ENCODE results near the gene NXT2.
A peak's percentile ranks its signal among the peaks of the same experiment; 100 is the strongest.
"Not testable (repeated sequence)": the region's sequence is repeated elsewhere in the genome, so short reads cannot be mapped to it uniquely, and the experiment has no call there.

The NXT2 gene

GRCh38 chrX:109535578-109535977 lies 1.1 kb upstream of the NXT2 start:
- Histone ChIP-seq H3K27ac (ENCODE audit: low read length) (no peak overlapping the region), H3K9me3 (ENCODE audit: control insufficient read depth, insufficient read depth, low read length) (no peaks in the 10 kb centered on the region), H3K4me3 (ENCODE audit: low read length) (no peak overlapping the region), H3K27me3 (ENCODE audit: control insufficient read depth, insufficient read depth, low read length) (no peaks in the 10 kb centered on the region), H3K4me1 (ENCODE audit: control insufficient read depth, insufficient read depth, low read length) (no peaks in the 10 kb centered on the region), H3K36me3 (ENCODE audit: control insufficient read depth, insufficient read depth, low read length) (no peaks in the 10 kb centered on the region)
- no peak for DNase-seq (ENCODE audit: low read depth, low spot score)
- 100% methylated on average over 2 of the region's 8 CpGs for WGBS (ENCODE audit: insufficient coverage, insufficient read length)

GRCh38 chrX:109537324-109537665 lies 651 bp downstream of the NXT2 start:
- Histone ChIP-seq H3K9me3 (ENCODE audit: control insufficient read depth, insufficient read depth, low read length) (no peaks in the 10 kb centered on the region), H3K4me1 (ENCODE audit: control insufficient read depth, insufficient read depth, low read length) (no peaks in the 10 kb centered on the region), H3K36me3 (ENCODE audit: control insufficient read depth, insufficient read depth, low read length) (no peaks in the 10 kb centered on the region), H3K27ac (ENCODE audit: low read length) (no peak overlapping the region), H3K27me3 (ENCODE audit: control insufficient read depth, insufficient read depth, low read length) (no peaks in the 10 kb centered on the region), H3K4me3 (ENCODE audit: low read length) (peak overlapping the region; percentile 67; the same call in 1 of the 2 replicates)
- no peak for DNase-seq (ENCODE audit: low read depth, low spot score)
- WGBS (ENCODE audit: insufficient coverage, insufficient read length) = no CpG with 5 or more reads among the region's 10 CpGs

GRCh38 chrX:109539007-109539406 lies 2.4 kb downstream of the NXT2 start:
- H3K4me1 ChIP-seq (ENCODE audit: control insufficient read depth, insufficient read depth, low read length); DNase-seq (ENCODE audit: low read depth, low spot score); H3K4me3 ChIP-seq (ENCODE audit: low read length); H3K36me3 ChIP-seq (ENCODE audit: control insufficient read depth, insufficient read depth, low read length); H3K9me3 ChIP-seq (ENCODE audit: control insufficient read depth, insufficient read depth, low read length); H3K27ac ChIP-seq (ENCODE audit: low read length); H3K27me3 ChIP-seq (ENCODE audit: control insufficient read depth, insufficient read depth, low read length): not testable (repeated sequence)

- H3K9me3 ChIP-seq (ENCODE audit: control insufficient read depth, insufficient read depth, low read length) = no peaks in the 10 kb centered on the region
- no CpG with 5 or more reads among the region's 1 CpG for WGBS (ENCODE audit: insufficient coverage, insufficient read length)
- no peak overlapping the region for H3K4me3 ChIP-seq (ENCODE audit: low read length)
- H3K27ac ChIP-seq (ENCODE audit: low read length) = no peak overlapping the region
- H3K36me3 ChIP-seq (ENCODE audit: control insufficient read depth, insufficient read depth, low read length) = no peaks in the 10 kb centered on the region
- no peak for DNase-seq (ENCODE audit: low read depth, low spot score)
- no peaks in the 10 kb centered on the region for H3K27me3 ChIP-seq (ENCODE audit: control insufficient read depth, insufficient read depth, low read length)
- no peaks in the 10 kb centered on the region for H3K4me1 ChIP-seq (ENCODE audit: control insufficient read depth, insufficient read depth, low read length)
These were observed 17.2 kb downstream of the NXT2 start for GRCh38 chrX:109553862-109554261.

- not testable (repeated sequence) for H3K9me3 ChIP-seq (ENCODE audit: control insufficient read depth, insufficient read depth, low read length); H3K27me3 ChIP-seq (ENCODE audit: control insufficient read depth, insufficient read depth, low read length); H3K27ac ChIP-seq (ENCODE audit: low read length); H3K4me3 ChIP-seq (ENCODE audit: low read length); H3K36me3 ChIP-seq (ENCODE audit: control insufficient read depth, insufficient read depth, low read length); DNase-seq (ENCODE audit: low read depth, low spot score); H3K4me1 ChIP-seq (ENCODE audit: control insufficient read depth, insufficient read depth, low read length)
- WGBS (ENCODE audit: insufficient coverage, insufficient read length) = no CpG with 5 or more reads among the region's 4 CpGs
These were observed 39.4 kb downstream of the NXT2 start for GRCh38 chrX:109576083-109576482.

GRCh38 chrX:109577055-109577454 lies 40.4 kb downstream of the NXT2 start:
- Histone ChIP-seq H3K4me1 (ENCODE audit: control insufficient read depth, insufficient read depth, low read length) (no peaks in the 10 kb centered on the region), H3K4me3 (ENCODE audit: low read length) (no peak overlapping the region)
- no CpG with 5 or more reads among the region's 2 CpGs for WGBS (ENCODE audit: insufficient coverage, insufficient read length)

GRCh38 chrX:109578916-109579315 lies 42.3 kb downstream of the NXT2 start:
- no CpG with 5 or more reads among the region's 1 CpG for WGBS (ENCODE audit: insufficient coverage, insufficient read length)
- no peaks in the 10 kb centered on the region for H3K27me3 ChIP-seq (ENCODE audit: control insufficient read depth, insufficient read depth, low read length)
- no peak overlapping the region for H3K4me3 ChIP-seq (ENCODE audit: low read length)
- H3K9me3 ChIP-seq (ENCODE audit: control insufficient read depth, insufficient read depth, low read length) = no peaks in the 10 kb centered on the region
- H3K4me1 ChIP-seq (ENCODE audit: control insufficient read depth, insufficient read depth, low read length) = no peaks in the 10 kb centered on the region
- H3K27ac ChIP-seq (ENCODE audit: low read length) = no peak overlapping the region
- no peak for DNase-seq (ENCODE audit: low read depth, low spot score)
- H3K36me3 ChIP-seq (ENCODE audit: control insufficient read depth, insufficient read depth, low read length) = no peaks in the 10 kb centered on the region

More at GRCh38 chrX:109577055-109577454, 40.4 kb downstream of the NXT2 start:
- DNase-seq (ENCODE audit: low read depth, low spot score) = no peak
- H3K9me3 ChIP-seq (ENCODE audit: control insufficient read depth, insufficient read depth, low read length) = no peaks in the 10 kb centered on the region
- H3K27ac ChIP-seq (ENCODE audit: low read length) = no peak overlapping the region
- H3K27me3 ChIP-seq (ENCODE audit: control insufficient read depth, insufficient read depth, low read length) = no peaks in the 10 kb centered on the region
- no peaks in the 10 kb centered on the region for H3K36me3 ChIP-seq (ENCODE audit: control insufficient read depth, insufficient read depth, low read length)

GRCh38 chrX:109585488-109585887 lies 48.8 kb downstream of the NXT2 start:
- no peak for DNase-seq (ENCODE audit: low read depth, low spot score)
- no peaks in the 10 kb centered on the region; the same call in 1 of the 2 replicates for H3K4me1 ChIP-seq (ENCODE audit: control insufficient read depth, insufficient read depth, low read length)
- H3K4me3 ChIP-seq (ENCODE audit: low read length) = no peak overlapping the region
- H3K9me3 ChIP-seq (ENCODE audit: control insufficient read depth, insufficient read depth, low read length) = no peaks in the 10 kb centered on the region
- no peaks in the 10 kb centered on the region for H3K36me3 ChIP-seq (ENCODE audit: control insufficient read depth, insufficient read depth, low read length)
- WGBS (ENCODE audit: insufficient coverage, insufficient read length) = no CpG with 5 or more reads among the region's 7 CpGs
- H3K27ac ChIP-seq (ENCODE audit: low read length) = no peak overlapping the region
- no peaks in the 10 kb centered on the region for H3K27me3 ChIP-seq (ENCODE audit: control insufficient read depth, insufficient read depth, low read length)

- no peak overlapping the region for H3K4me3 ChIP-seq (ENCODE audit: low read length)
- H3K27me3 ChIP-seq (ENCODE audit: control insufficient read depth, insufficient read depth, low read length) = no peaks in the 10 kb centered on the region
- no peaks in the 10 kb centered on the region for H3K36me3 ChIP-seq (ENCODE audit: control insufficient read depth, insufficient read depth, low read length)
- H3K27ac ChIP-seq (ENCODE audit: low read length) = no peak overlapping the region
- H3K9me3 ChIP-seq (ENCODE audit: control insufficient read depth, insufficient read depth, low read length) = no peaks in the 10 kb centered on the region
- no peak for DNase-seq (ENCODE audit: low read depth, low spot score)
- H3K4me1 ChIP-seq (ENCODE audit: control insufficient read depth, insufficient read depth, low read length) = no peaks in the 10 kb centered on the region; the same call in 1 of the 2 replicates
- WGBS (ENCODE audit: insufficient coverage, insufficient read length) = no CpG with 5 or more reads among the region's 4 CpGs
These were observed 53.5 kb downstream of the NXT2 start for GRCh38 chrX:109590176-109590575.
